HAP-1 (cell line): ENCODE measurements around the gene CHAC2.
"Not testable (repeated sequence)": the region's sequence is repeated elsewhere in the genome, so short reads cannot be mapped to it uniquely, and the experiment has no call there.

Experiments used
- DNase-seq, 2 experiments: peaks; one replicate each; pipeline ENCODE4 v3.0.0-alpha.2; 2016 to 2020; ENCODE audit warnings: low spot score in 2 of 2
- H3K27me3 ChIP-seq: fragments of 250-450 bp; sonication (Bioruptor Pico); 2 replicates; pipeline ENCODE4 v1.5.1; 2020; ENCODE audit warnings: low read depth, mild to moderate bottlenecking, moderate library complexity
- H3K36me3 ChIP-seq: fragments of 250-450 bp; sonication (Bioruptor Pico); replicated peaks from 2 replicates; pipeline ENCODE4 v1.5.1; 2020; ENCODE audit warnings: mild to moderate bottlenecking
- H3K4me1 ChIP-seq: fragments of 250-450 bp; sonication (Bioruptor Pico); 2 replicates; pipeline ENCODE4 v1.5.1; 2020; ENCODE audit warnings: mild to moderate bottlenecking
- H3K4me3 ChIP-seq: fragments of 250-450 bp; sonication (Bioruptor Pico); 2 replicates; pipeline ENCODE4 v1.5.1; 2020; ENCODE audit warnings: mild to moderate bottlenecking, moderate library complexity
- H3K9me3 ChIP-seq: fragments of 250-450 bp; sonication (Bioruptor Pico); 2 replicates; pipeline ENCODE4 v1.5.1; 2020; ENCODE audit warnings: mild to moderate bottlenecking, moderate library complexity
- in situ Hi-C: fragments of 300-500 bp; cut with MboI; formaldehyde crosslinking; loops from 3 replicates; pipeline ENCODE4 v1.14.3; 2020; ENCODE audit warnings: low sequenced_read_pairs, inconsistent platforms, mixed read lengths

Gene CHAC2

GRCh38 chr2:53753041-53753440, 14.6 kb upstream of the CHAC2 start:
- Histone ChIP-seq H3K4me1 (no peaks in the 10 kb centered on the region), H3K27me3 (no peaks in the 10 kb centered on the region), H3K4me3 (no peak overlapping the region), H3K36me3 (peaks cover 7% of the 10 kb centered on the region; the same call in 1 of the 2 replicates), H3K9me3 (no peaks in the 10 kb centered on the region)
- DNase-seq: no peak
- in situ Hi-C loops: no loop called here

- no peaks in the 10 kb centered on the region; the same call in 1 of the 2 replicates for H3K36me3 ChIP-seq
- no peaks in the 10 kb centered on the region for H3K27me3 ChIP-seq
- H3K4me3 ChIP-seq: no peak overlapping the region
- H3K9me3 ChIP-seq: no peaks in the 10 kb centered on the region
- in situ Hi-C loops: no loop called here
- DNase-seq: no peak
- H3K4me1 ChIP-seq: no peaks in the 10 kb centered on the region
These were observed 12.5 kb upstream of the CHAC2 start for GRCh38 chr2:53755121-53755520.

GRCh38 chr2:53756644-53757043, 11.0 kb upstream of the CHAC2 start:
- Histone ChIP-seq H3K4me1 (no peaks in the 10 kb centered on the region), H3K4me3 (no peak overlapping the region), H3K36me3 (no peaks in the 10 kb centered on the region; the same call in 1 of the 2 replicates), H3K9me3 (no peaks in the 10 kb centered on the region), H3K27me3 (no peaks in the 10 kb centered on the region)
- no peak for DNase-seq
- in situ Hi-C loops: no loop called here

- in situ Hi-C loops, H3K4me3 ChIP-seq, H3K4me1 ChIP-seq, H3K36me3 ChIP-seq, H3K9me3 ChIP-seq, DNase-seq, H3K27me3 ChIP-seq: not testable (repeated sequence)
These were observed 10.4 kb upstream of the CHAC2 start for GRCh38 chr2:53757206-53757605.

GRCh38 chr2:53765767-53766166, 1.8 kb upstream of the CHAC2 start:
- no peak for DNase-seq
- Histone ChIP-seq H3K4me1 (peaks cover 21% of the 10 kb centered on the region), H3K27me3 (no peaks in the 10 kb centered on the region), H3K4me3 (no peak overlapping the region), H3K36me3 (peaks cover 14% of the 10 kb centered on the region), H3K9me3 (no peaks in the 10 kb centered on the region)
- in situ Hi-C loops: no loop called here

GRCh38 chr2:53768242-53768542, 588 bp downstream of the CHAC2 start:
- Histone ChIP-seq H3K27me3 (no peaks in the 10 kb centered on the region), H3K4me3 (peak overlapping the region; percentile 79), H3K4me1 (peaks cover 22% of the 10 kb centered on the region), H3K36me3 (peaks cover 4% of the 10 kb centered on the region), H3K9me3 (no peaks in the 10 kb centered on the region)
- in situ Hi-C loops: no loop called here
- DNase-seq: peak; percentile 47 to 74

- DNase-seq: no peak
- no peaks in the 10 kb centered on the region for H3K27me3 ChIP-seq
- no peak overlapping the region for H3K4me3 ChIP-seq
- H3K4me1 ChIP-seq: peaks cover 22% of the 10 kb centered on the region
- H3K36me3 ChIP-seq: no peaks in the 10 kb centered on the region; the same call in none of the 2 replicates
- no peaks in the 10 kb centered on the region for H3K9me3 ChIP-seq
- in situ Hi-C loops: no loop called here
These were observed 1.8 kb downstream of the CHAC2 start for GRCh38 chr2:53769318-53769945.

GRCh38 chr2:53770264-53770663, 2.7 kb downstream of the CHAC2 start:
- Histone ChIP-seq H3K4me3 (no peak overlapping the region), H3K9me3 (no peaks in the 10 kb centered on the region), H3K4me1 (peaks cover 22% of the 10 kb centered on the region), H3K27me3 (no peaks in the 10 kb centered on the region), H3K36me3 (no peaks in the 10 kb centered on the region; the same call in none of the 2 replicates)
- no peak for DNase-seq
- in situ Hi-C loops: no loop called here

GRCh38 chr2:53777134-53777533, 9.5 kb downstream of the CHAC2 start:
- H3K9me3 ChIP-seq: no peaks in the 10 kb centered on the region
- DNase-seq: no peak
- in situ Hi-C loops: no loop called here
- no peak overlapping the region for H3K4me3 ChIP-seq
- no peaks in the 10 kb centered on the region for H3K4me1 ChIP-seq
- H3K27me3 ChIP-seq: no peaks in the 10 kb centered on the region
- H3K36me3 ChIP-seq: peaks cover 21% of the 10 kb centered on the region

- Histone ChIP-seq H3K9me3 (no peaks in the 10 kb centered on the region), H3K36me3 (peaks cover 21% of the 10 kb centered on the region), H3K4me3 (no peak overlapping the region), H3K4me1 (no peaks in the 10 kb centered on the region), H3K27me3 (no peaks in the 10 kb centered on the region)
- DNase-seq: no peak
- in situ Hi-C loops: no loop called here
These were observed 11.0 kb downstream of the CHAC2 start for GRCh38 chr2:53778536-53779162.

GRCh38 chr2:53780056-53780455, 12.5 kb downstream of the CHAC2 start:
- no peak for DNase-seq
- Histone ChIP-seq H3K9me3 (no peaks in the 10 kb centered on the region), H3K4me3 (no peak overlapping the region), H3K27me3 (no peaks in the 10 kb centered on the region), H3K4me1 (peaks cover 1% of the 10 kb centered on the region), H3K36me3 (peaks cover 21% of the 10 kb centered on the region)
- in situ Hi-C loops: no loop called here

GRCh38 chr2:53782676-53783075, 15.1 kb downstream of the CHAC2 start:
- Histone ChIP-seq H3K27me3 (no peaks in the 10 kb centered on the region), H3K4me1 (peaks cover 2% of the 10 kb centered on the region), H3K9me3 (no peaks in the 10 kb centered on the region), H3K36me3 (peaks cover 11% of the 10 kb centered on the region), H3K4me3 (no peak overlapping the region)
- in situ Hi-C loops: no loop called here
- DNase-seq: no peak

- H3K4me1 ChIP-seq: peaks cover 2% of the 10 kb centered on the region
- in situ Hi-C loops: no loop called here
- peaks cover 4% of the 10 kb centered on the region for H3K36me3 ChIP-seq
- DNase-seq: no peak
- no peaks in the 10 kb centered on the region for H3K27me3 ChIP-seq
- H3K4me3 ChIP-seq: no peak overlapping the region
- no peaks in the 10 kb centered on the region for H3K9me3 ChIP-seq
These were observed 16.8 kb downstream of the CHAC2 start for GRCh38 chr2:53784436-53784835.

- Histone ChIP-seq H3K27me3 (no peaks in the 10 kb centered on the region), H3K9me3 (no peaks in the 10 kb centered on the region), H3K36me3 (peaks cover 4% of the 10 kb centered on the region), H3K4me1 (peaks cover 2% of the 10 kb centered on the region), H3K4me3 (peak overlapping the region; percentile 88)
- DNase-seq: peak in 1 of 2 experiments; percentile 16
- in situ Hi-C loops: no loop called here
These were observed 17.8 kb downstream of the CHAC2 start for GRCh38 chr2:53785366-53785765.

GRCh38 chr2:53786352-53786704, 18.7 kb downstream of the CHAC2 start:
- DNase-seq: peak in 1 of 2 experiments; percentile 37
- H3K36me3 ChIP-seq: no peaks in the 10 kb centered on the region; the same call in 1 of the 2 replicates
- H3K4me1 ChIP-seq: peaks cover 2% of the 10 kb centered on the region
- peak overlapping the region; percentile 88 for H3K4me3 ChIP-seq
- in situ Hi-C loops: no loop called here
- H3K9me3 ChIP-seq: no peaks in the 10 kb centered on the region
- no peaks in the 10 kb centered on the region for H3K27me3 ChIP-seq
